H7 (cell line): ENCODE results near the gene ZCCHC8. TPM values are rescaled to one million over a fixed set of nuclear protein-coding genes. Genes with fewer than 3 reads are reported as not detected.
A peak's percentile ranks its signal among the peaks of the same experiment; 100 is the strongest.
"Not testable (repeated sequence)": the region's sequence is repeated elsewhere in the genome, so short reads cannot be mapped to it uniquely, and the experiment has no call there.

ENCODE experiments used
- DNase-seq: peaks from one replicate; pipeline ENCODE4 v3.0.0; 2012
- H3K27me3 ChIP-seq: 2 replicates; pipeline ENCODE4 v1.6.0; 2011; ENCODE audit warnings: mild to moderate bottlenecking, low read length; ENCODE audit not compliant: control insufficient read depth, insufficient read depth
- H3K36me3 ChIP-seq: replicated peaks from 2 replicates; pipeline ENCODE4 v1.5.1; 2011; ENCODE audit warnings: low read length; ENCODE audit not compliant: control insufficient read depth, insufficient read depth
- H3K4me3 ChIP-seq: 2 replicates; pipeline ENCODE4 v1.5.1; 2011; ENCODE audit warnings: low read depth, mild to moderate bottlenecking, control low read depth, low read length, moderate library complexity; ENCODE audit not compliant: insufficient read depth
- total RNA-seq: library from RNA; depleted of rRNA; stranded (reverse); fragments of >200 nt; shearing (Covaris generic); gene quantifications from 2 replicates; pipeline ENCODE4 v1.2.3, GENCODE V29; 2014

The ZCCHC8 gene
- total RNA-seq, 1 experiment from 2014 or later = 28.0 TPM

- Histone ChIP-seq H3K36me3 (peaks cover 20% of the 10 kb centered on the region), H3K27me3 (no peaks in the 10 kb centered on the region), H3K4me3 (no peak overlapping the region)
- peak; percentile 54 for DNase-seq
These were observed 29.2 kb downstream of the ZCCHC8 start for GRCh38 chr12:122471324-122472226.

- not testable (repeated sequence) for DNase-seq
These were observed 30.2 kb downstream of the ZCCHC8 start for GRCh38 chr12:122470576-122470975.

GRCh38 chr12:122469856-122470255 lies 30.9 kb downstream of the ZCCHC8 start:
- H3K36me3 ChIP-seq = peaks cover 12% of the 10 kb centered on the region
- DNase-seq, H3K4me3 ChIP-seq, H3K27me3 ChIP-seq: not testable (repeated sequence)

More at GRCh38 chr12:122470576-122470975, 30.2 kb downstream of the ZCCHC8 start:
- H3K4me3 ChIP-seq, H3K27me3 ChIP-seq: not testable (repeated sequence)
- H3K36me3 ChIP-seq = peaks cover 16% of the 10 kb centered on the region

DNA sequence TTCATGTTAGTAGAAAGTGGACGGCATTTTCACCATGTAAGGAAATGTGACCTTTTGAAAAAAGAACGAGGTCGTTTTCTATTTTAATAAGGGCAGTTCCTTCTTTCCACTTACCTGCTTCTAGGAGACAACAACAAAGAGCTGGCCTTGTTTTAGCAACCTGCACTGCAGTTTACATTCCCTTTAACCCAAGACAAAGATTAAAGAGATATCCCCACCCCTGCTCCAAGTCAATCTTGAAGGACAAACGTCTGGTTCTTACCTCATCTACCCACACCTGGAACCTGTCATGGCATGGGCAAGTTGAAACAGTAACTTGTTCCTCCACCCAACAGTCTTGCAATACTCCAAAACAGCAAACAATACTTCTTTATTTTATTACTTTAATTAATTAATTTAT lies 32.7 kb downstream of the ZCCHC8 start:
- no peaks in the 10 kb centered on the region for H3K27me3 ChIP-seq
- H3K36me3 ChIP-seq = no peaks in the 10 kb centered on the region
- DNase-seq = no peak
- no peak overlapping the region for H3K4me3 ChIP-seq

GRCh38 chr12:122464317-122465042 lies 36.3 kb downstream of the ZCCHC8 start:
- H3K27me3 ChIP-seq, DNase-seq, H3K4me3 ChIP-seq, H3K36me3 ChIP-seq: not testable (repeated sequence)

DNA sequence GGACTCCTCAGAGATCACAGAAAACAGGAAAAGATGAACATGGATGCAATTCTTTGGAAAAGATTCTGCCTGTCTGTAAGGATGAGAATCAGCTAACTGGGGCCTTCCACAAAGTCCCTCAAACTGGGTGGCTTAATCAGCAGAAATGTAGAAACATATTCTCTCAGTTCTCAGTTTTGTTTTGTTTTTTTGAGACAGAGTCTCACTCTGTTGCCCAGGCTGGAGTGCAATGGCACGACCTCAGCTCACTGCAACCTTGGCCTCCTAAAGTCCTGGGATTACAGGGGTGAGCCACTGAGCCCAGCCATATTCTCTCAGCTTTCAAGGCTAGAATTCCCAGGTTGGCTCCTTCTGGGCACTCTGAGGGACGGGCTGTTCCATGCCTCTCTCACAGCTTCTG lies 40.1 kb downstream of the ZCCHC8 start:
- no peak for DNase-seq
- H3K27me3 ChIP-seq = no peaks in the 10 kb centered on the region
- H3K36me3 ChIP-seq = no peaks in the 10 kb centered on the region
- no peak overlapping the region for H3K4me3 ChIP-seq

- Histone ChIP-seq H3K4me3 (no peak overlapping the region), H3K27me3 (no peaks in the 10 kb centered on the region), H3K36me3 (no peaks in the 10 kb centered on the region)
- no peak for DNase-seq
These were observed 40.7 kb downstream of the ZCCHC8 start for GRCh38 chr12:122460061-122460460.

DNA sequence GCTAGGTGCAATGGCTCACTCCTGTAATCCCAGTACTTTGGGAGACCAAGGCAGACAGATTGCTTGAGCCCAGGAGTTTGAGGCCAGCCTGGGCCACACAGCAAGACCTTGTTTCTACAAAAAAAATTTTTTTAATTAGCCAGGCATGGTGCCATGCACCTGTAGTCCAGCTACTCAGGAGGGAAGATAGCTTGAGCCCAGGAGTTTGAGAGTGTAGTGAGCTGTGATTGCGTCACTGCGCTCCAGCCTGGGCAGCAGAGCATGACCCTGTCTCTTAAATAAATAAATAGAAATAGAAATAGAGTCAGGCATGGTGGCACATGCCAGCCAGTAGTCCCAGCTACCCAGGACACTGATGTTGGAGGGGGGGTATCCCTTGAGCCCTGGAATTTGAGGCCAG lies 41.5 kb downstream of the ZCCHC8 start:
- H3K27me3 ChIP-seq = no peaks in the 10 kb centered on the region
- H3K4me3 ChIP-seq = no peak overlapping the region
- H3K36me3 ChIP-seq = no peaks in the 10 kb centered on the region
- DNase-seq = no peak

- H3K27me3 ChIP-seq = no peaks in the 10 kb centered on the region
- H3K4me3 ChIP-seq = no peak overlapping the region
- H3K36me3 ChIP-seq = no peaks in the 10 kb centered on the region
- no peak for DNase-seq
These were observed 42.4 kb downstream of the ZCCHC8 start for GRCh38 chr12:122458105-122459035.

DNA sequence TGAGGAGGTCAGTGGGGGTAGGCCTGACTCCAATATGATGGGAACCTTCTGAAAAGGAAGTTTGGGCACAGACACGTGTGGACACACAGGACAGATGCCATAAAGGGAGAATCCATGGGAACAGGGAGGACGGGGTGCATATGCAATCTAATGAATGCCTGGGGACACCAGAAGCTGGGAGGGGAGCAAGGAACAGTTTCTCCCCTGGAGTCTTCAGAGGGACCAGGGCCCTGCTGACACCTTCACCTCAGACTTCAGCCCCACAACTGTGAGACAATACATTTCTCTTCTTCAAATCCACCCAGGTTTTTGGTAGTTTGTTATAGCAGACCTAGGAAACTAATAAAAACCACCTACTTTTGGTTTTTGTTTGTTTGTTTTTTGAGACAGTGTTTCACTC lies 43.1 kb downstream of the ZCCHC8 start:
- no peak for DNase-seq
- Histone ChIP-seq H3K27me3 (no peaks in the 10 kb centered on the region), H3K4me3 (no peak overlapping the region), H3K36me3 (no peaks in the 10 kb centered on the region)

DNA sequence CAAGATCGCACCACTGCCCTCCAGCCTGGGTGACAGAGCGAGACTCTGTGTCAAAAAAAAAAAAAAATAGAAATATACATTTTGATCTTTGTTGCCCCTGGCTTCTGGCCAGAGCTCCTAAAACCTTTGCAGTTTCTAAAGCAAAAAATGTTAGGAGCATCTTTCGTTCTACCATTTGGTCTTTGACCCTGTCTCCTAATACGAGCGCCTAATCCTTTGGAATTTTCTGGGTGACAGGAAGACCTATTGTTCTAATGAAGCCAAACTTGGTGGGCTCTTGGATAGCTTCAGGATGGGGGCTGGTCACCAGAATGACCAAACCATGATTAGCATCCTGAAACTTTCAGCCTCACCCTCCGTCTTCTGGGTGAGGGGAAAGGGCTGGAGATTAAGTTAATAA lies 46.0 kb downstream of the ZCCHC8 start:
- no peak for DNase-seq
- no peak overlapping the region for H3K4me3 ChIP-seq
- no peaks in the 10 kb centered on the region for H3K27me3 ChIP-seq
- H3K36me3 ChIP-seq = no peaks in the 10 kb centered on the region

- no peak for DNase-seq
- Histone ChIP-seq H3K36me3 (no peaks in the 10 kb centered on the region), H3K4me3 (no peak overlapping the region), H3K27me3 (no peaks in the 10 kb centered on the region)
These were observed 46.4 kb downstream of the ZCCHC8 start for GRCh38 chr12:122454250-122454721.

GRCh38 chr12:122452701-122453285 lies 47.9 kb downstream of the ZCCHC8 start:
- H3K27me3 ChIP-seq = no peaks in the 10 kb centered on the region
- H3K4me3 ChIP-seq = no peak overlapping the region
- DNase-seq = no peak
- H3K36me3 ChIP-seq = no peaks in the 10 kb centered on the region

GRCh38 chr12:122449317-122449716 lies 51.4 kb downstream of the ZCCHC8 start:
- no peak for DNase-seq
- Histone ChIP-seq H3K27me3 (no peaks in the 10 kb centered on the region), H3K4me3 (no peak overlapping the region), H3K36me3 (no peaks in the 10 kb centered on the region)
